Omental fat pad (tissue), 4 donors: ENCODE results near the gene RRAS2. TPM values are rescaled to one million over a fixed set of nuclear protein-coding genes. Genes with fewer than 3 reads are reported as not detected.

Experiments
- ATAC-seq: fragments of 150-250 bp; one replicate; pipeline ENCODE4 v1.9.1; 2016; ENCODE audit warnings: mild to moderate bottlenecking, moderate library complexity; ENCODE audit not compliant: low FRiP score
- DNase-seq: peaks from one replicate; pipeline ENCODE4 v3.0.0-alpha.2; 2019; ENCODE audit warnings: low spot score
- CTCF ChIP-seq, 3 donors: fragments of 450-650 bp; IDR thresholded peaks; one replicate each; pipeline ENCODE4 v1.5.1; 2016 to 2017; ENCODE audit warnings: antibody characterized with exemption in 3 of 3, mild to moderate bottlenecking in 3 of 3, moderate library complexity in 2 of 3
- total RNA-seq, 4 donors: library from RNA; depleted of rRNA; stranded (reverse); fragments of >200 nt; gene quantifications; one replicate each; pipeline ENCODE4 v1.1.0, GENCODE V29; 2016

Gene RRAS2
- total RNA-seq, 4 donors from 2014 or later, result 33.9 to 80.3 (median 70.7) TPM

GRCh38 chr11:14244926-14245325 lies 114.1 kb downstream of the RRAS2 start:
- TF ChIP-seq CTCF (IDR thresholded peaks at IDR 0.05), result no peak
- ATAC-seq (no peak), DNase-seq (no peak)

- DNase-seq (no peak), ATAC-seq (no peak)
- no peak for TF ChIP-seq CTCF (IDR thresholded peaks at IDR 0.05)
These were observed 116.2 kb downstream of the RRAS2 start for GRCh38 chr11:14242733-14243132.

GRCh38 chr11:14242187-14242586 lies 116.8 kb downstream of the RRAS2 start:
- no peak for TF ChIP-seq CTCF (IDR thresholded peaks at IDR 0.05)
- no peak for ATAC-seq
- no peak for DNase-seq

- ATAC-seq, result no peak
- DNase-seq, result no peak
- TF ChIP-seq CTCF (IDR thresholded peaks at IDR 0.05), result no peak
These were observed 118.0 kb downstream of the RRAS2 start for GRCh38 chr11:14240951-14241350.

GRCh38 chr11:14240221-14240620 lies 118.8 kb downstream of the RRAS2 start:
- no peak for ATAC-seq
- no peak for TF ChIP-seq CTCF (IDR thresholded peaks at IDR 0.05)
- DNase-seq, result no peak

GRCh38 chr11:14237444-14237961 lies 121.5 kb downstream of the RRAS2 start:
- no peak for ATAC-seq
- no peak for DNase-seq
- TF ChIP-seq CTCF (IDR thresholded peaks at IDR 0.05), result no peak

GRCh38 chr11:14235701-14236100 lies 123.3 kb downstream of the RRAS2 start:
- ATAC-seq (no peak), DNase-seq (no peak)
- TF ChIP-seq CTCF (IDR thresholded peaks at IDR 0.05), result no peak
